Lower leg skin (tissue), 3 donors: ENCODE results near the gene PXDN.

Experiments used
- POLR2A ChIP-seq, 2 donors: fragments of 450-650 bp; IDR thresholded peaks; one replicate each; pipeline ENCODE4 v1.6.1; 2016 to 2017; ENCODE audit warnings: antibody characterized with exemption in 2 of 2, mild to moderate bottlenecking in 1 of 2, moderate library complexity in 1 of 2
- TF ChIP-seq, protein P1 (sequence below), 3 donors: fragments of 450-650 bp; IDR thresholded peaks; one replicate each; pipeline ENCODE4 v1.5.1; 2016; ENCODE audit warnings: antibody characterized with exemption in 3 of 3, mild to moderate bottlenecking in 3 of 3, moderate library complexity in 2 of 3

DNA sequence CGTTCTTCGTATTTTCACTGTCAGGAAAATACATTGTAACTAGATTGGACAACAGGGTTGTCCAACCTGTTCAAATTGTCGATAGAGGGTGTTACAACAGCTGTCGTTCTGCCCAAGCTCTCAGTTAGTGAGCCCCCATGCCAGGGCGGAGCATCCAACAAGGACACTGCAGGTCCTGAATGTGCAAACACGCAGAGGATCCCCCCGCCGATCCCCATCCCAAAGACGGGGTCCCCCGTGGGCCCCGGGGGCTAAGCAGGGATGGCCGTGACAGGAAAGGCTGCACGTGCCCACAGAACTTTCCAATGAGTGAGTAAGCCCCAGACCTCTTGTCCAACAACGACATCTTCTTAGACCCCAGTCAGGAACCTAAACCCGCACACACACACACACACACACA lies 140.8 kb downstream of the PXDN start:
- no peak for TF ChIP-seq POLR2A (IDR thresholded peaks at IDR 0.05)
- TF ChIP-seq, protein P1, sequence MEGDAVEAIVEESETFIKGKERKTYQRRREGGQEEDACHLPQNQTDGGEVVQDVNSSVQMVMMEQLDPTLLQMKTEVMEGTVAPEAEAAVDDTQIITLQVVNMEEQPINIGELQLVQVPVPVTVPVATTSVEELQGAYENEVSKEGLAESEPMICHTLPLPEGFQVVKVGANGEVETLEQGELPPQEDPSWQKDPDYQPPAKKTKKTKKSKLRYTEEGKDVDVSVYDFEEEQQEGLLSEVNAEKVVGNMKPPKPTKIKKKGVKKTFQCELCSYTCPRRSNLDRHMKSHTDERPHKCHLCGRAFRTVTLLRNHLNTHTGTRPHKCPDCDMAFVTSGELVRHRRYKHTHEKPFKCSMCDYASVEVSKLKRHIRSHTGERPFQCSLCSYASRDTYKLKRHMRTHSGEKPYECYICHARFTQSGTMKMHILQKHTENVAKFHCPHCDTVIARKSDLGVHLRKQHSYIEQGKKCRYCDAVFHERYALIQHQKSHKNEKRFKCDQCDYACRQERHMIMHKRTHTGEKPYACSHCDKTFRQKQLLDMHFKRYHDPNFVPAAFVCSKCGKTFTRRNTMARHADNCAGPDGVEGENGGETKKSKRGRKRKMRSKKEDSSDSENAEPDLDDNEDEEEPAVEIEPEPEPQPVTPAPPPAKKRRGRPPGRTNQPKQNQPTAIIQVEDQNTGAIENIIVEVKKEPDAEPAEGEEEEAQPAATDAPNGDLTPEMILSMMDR (IDR thresholded peaks at IDR 0.05): no peak
